SK-N-SH (cell line): ENCODE results near the gene GLTP. TPM values are rescaled to one million over a fixed set of nuclear protein-coding genes. Genes with fewer than 3 reads are reported as not detected.

Source experiments
- CTCF ChIA-PET: fragments of 300-600, 350-600 bp; formaldehyde crosslinking; extraction: SDS; loops from one replicate; lab custom pipeline; 2021; lab: Yijun Ruan, JAX
- POLR2A ChIA-PET: fragments of 350-600 bp; sonication (Branson Sonifier 250); formaldehyde crosslinking; extraction: SDS; loops from one replicate; lab custom pipeline; 2020; ENCODE audit warnings: antibody characterized with exemption, inconsistent platforms; lab: Yijun Ruan, JAX
- DNase-seq: peaks from one replicate; pipeline ENCODE4 v3.0.0; 2012
- H2AFZ ChIP-seq: fragments of 200-600 bp; sonication (generic); 2 replicates; pipeline ENCODE4 v1.8.1; 2016; ENCODE audit warnings: antibody characterized with exemption, mild to moderate bottlenecking, low read depth
- H3F3A ChIP-seq: fragments of 200-600 bp; sonication (generic); replicated peaks from 2 replicates; pipeline ENCODE3; 2016; ENCODE audit warnings: antibody characterized with exemption, mild to moderate bottlenecking; ENCODE audit not compliant: insufficient read depth
- H3K27ac ChIP-seq, 2 experiments: fragments of 200-500 bp in 1 of 2; fragments of 200-600 bp in 1 of 2; sonication (Bioruptor generic) in 1 of 2; sonication (generic), shearing (Covaris generic) in 1 of 2; 2 replicates each; pipeline versions ENCODE4 v1.5.1 to v1.6.1; 2014 to 2016; ENCODE audit warnings: low read depth in 2 of 2, inconsistent platforms in 1 of 2, low read length in 1 of 2, mild to moderate bottlenecking in 1 of 2, mixed read lengths in 1 of 2
- H3K27me3 ChIP-seq: fragments of 200-600 bp; sonication (generic), shearing (Covaris generic); 2 replicates; pipeline ENCODE4 v1.6.1; 2016; ENCODE audit warnings: mixed run types; ENCODE audit not compliant: insufficient read depth
- H3K36me3 ChIP-seq, 2 experiments: fragments of 200-500 bp in 1 of 2; fragments of 200-600 bp in 1 of 2; sonication (Bioruptor generic) in 1 of 2; sonication (generic) in 1 of 2; replicated peaks in 1 of 2; 2 replicates each; pipeline versions ENCODE3 to v1.5.1; 2014 to 2016; ENCODE audit warnings: low read length in 1 of 2, mild to moderate bottlenecking in 1 of 2; ENCODE audit not compliant: insufficient read depth in 2 of 2, control insufficient read depth in 1 of 2
- H3K4me1 ChIP-seq, 2 experiments: fragments of 200-500 bp in 1 of 2; fragments of 200-600 bp in 1 of 2; sonication (Bioruptor generic) in 1 of 2; sonication (generic), shearing (Covaris generic) in 1 of 2; 2 replicates each; pipeline versions ENCODE4 v1.5.1 to v1.6.1; 2014 to 2016; ENCODE audit warnings: low read depth in 1 of 2, low read length in 1 of 2, mixed run types in 1 of 2; ENCODE audit not compliant: insufficient read depth in 2 of 2, control insufficient read depth in 1 of 2
- H3K4me2 ChIP-seq: fragments of 200-600 bp; sonication (generic), shearing (Covaris generic); 2 replicates; pipeline ENCODE4 v1.6.1; 2017; ENCODE audit warnings: mixed run types
- H3K4me3 ChIP-seq, 2 experiments: fragments of 200-500 bp in 1 of 2; fragments of 200-600 bp in 1 of 2; sonication (Bioruptor generic) in 1 of 2; sonication (generic), shearing (Covaris generic) in 1 of 2; 2 replicates each; pipeline versions ENCODE4 v1.5.1 to v1.8.1; 2014 to 2016; ENCODE audit warnings: low read depth in 2 of 2, inconsistent platforms in 1 of 2, low read length in 1 of 2, mild to moderate bottlenecking in 1 of 2, mixed read lengths in 1 of 2, moderate library complexity in 1 of 2
- H3K79me2 ChIP-seq: fragments of 200-600 bp; sonication (generic); 2 replicates; pipeline ENCODE4 v1.8.1; 2017; ENCODE audit warnings: mild to moderate bottlenecking; ENCODE audit not compliant: insufficient read depth
- H3K9ac ChIP-seq: fragments of 200-600 bp; sonication (generic); 2 replicates; pipeline ENCODE4 v1.6.1; 2017; ENCODE audit warnings: mixed run types
- H3K9me2 ChIP-seq: fragments of 200-600 bp; sonication (generic); 2 replicates; pipeline ENCODE4 v1.6.1; 2017; ENCODE audit warnings: mixed run types
- H3K9me3 ChIP-seq: fragments of 200-600 bp; sonication (generic); 2 replicates; pipeline ENCODE4 v1.6.1; 2017; ENCODE audit warnings: mixed run types, mild to moderate bottlenecking, moderate library complexity
- H4K20me1 ChIP-seq: fragments of 200-600 bp; sonication (generic); 2 replicates; pipeline ENCODE4 v1.6.1; 2017; ENCODE audit warnings: mild to moderate bottlenecking, mixed run types; ENCODE audit not compliant: insufficient read depth
- FOXM1 ChIP-seq: IDR thresholded peaks from 2 replicates; pipeline ENCODE4 v1.4.0; 2012; ENCODE audit warnings: low read depth, mild to moderate bottlenecking
- JUND ChIP-seq: IDR thresholded peaks from 2 replicates; pipeline ENCODE4 v1.4.0; 2012
- NFIC ChIP-seq: IDR thresholded peaks from 2 replicates; pipeline ENCODE4 v1.4.0; 2012; ENCODE audit warnings: borderline replicate concordance
- NRF1 ChIP-seq: IDR thresholded peaks from 2 replicates; pipeline ENCODE4 v1.6.1; 2012; ENCODE audit warnings: low read depth, mild to moderate bottlenecking, low read length
- RFX5 ChIP-seq: IDR thresholded peaks from 2 replicates; pipeline ENCODE4 v1.6.1; 2012; ENCODE audit warnings: mild to moderate bottlenecking, improper control_type of control experiment, low read length
- RXRA ChIP-seq: IDR thresholded peaks from 2 replicates; pipeline ENCODE4 v1.4.0; 2012; ENCODE audit warnings: low read depth, mild to moderate bottlenecking, borderline replicate concordance
- SIN3A ChIP-seq: IDR thresholded peaks from 2 replicates; pipeline ENCODE4 v1.6.1; 2012; ENCODE audit warnings: low read depth, mild to moderate bottlenecking, low read length, moderate library complexity, borderline replicate concordance
- TCF12 ChIP-seq: IDR thresholded peaks from 2 replicates; pipeline ENCODE4 v1.4.0; 2012
- YY1 ChIP-seq: IDR thresholded peaks from 2 replicates; pipeline ENCODE4 v1.4.0; 2012; ENCODE audit warnings: low read depth, mild to moderate bottlenecking
- whole genome bisulfite sequencing: methylation state at CpG from one replicate; pipeline ENCODE4 v1.1.6; 2017; ENCODE audit warnings: low lambda C conversion rate; 5-methylcytosine and 5-hydroxymethylcytosine counted together
- polyA plus RNA-seq, 3 experiments: library from polyadenylated mRNA; depleted of rRNA; stranded (reverse); fragments of >200 nt; gene quantifications; 2 replicates each; pipeline ENCODE4 v1.2.3, GENCODE V29; 2012
- TF ChIP-seq, protein P1 (sequence below): fragments of 150-350 bp; IDR thresholded peaks from 2 replicates; pipeline ENCODE4 v1.6.1; 2016; ENCODE audit warnings: mild to moderate bottlenecking, low read depth, low read length
- TF ChIP-seq, protein P2 (sequence below): IDR thresholded peaks from 2 replicates; pipeline ENCODE4 v1.4.0; 2012; ENCODE audit warnings: low read depth, borderline replicate concordance
- TF ChIP-seq, protein P3 (sequence below): IDR thresholded peaks from 2 replicates; pipeline ENCODE4 v1.6.1; 2012; ENCODE audit warnings: mild to moderate bottlenecking, low read depth, low read length, moderate library complexity
- TF ChIP-seq, protein P4 (sequence below): IDR thresholded peaks from 2 replicates; pipeline ENCODE4; 2012
- TF ChIP-seq, protein P5 (sequence below): fragments of 200-600 bp; sonication (generic); IDR thresholded peaks from 2 replicates; pipeline ENCODE4 v1.6.1; 2017; ENCODE audit warnings: antibody characterized with exemption, mild to moderate bottlenecking, moderate library complexity
- TF ChIP-seq, protein P6 (sequence below): IDR thresholded peaks from 2 replicates; pipeline ENCODE4 v1.4.0; 2012; ENCODE audit warnings: low read depth, borderline replicate concordance
- TF ChIP-seq, protein P7 (sequence below): fragments of 150-350 bp; IDR thresholded peaks from 2 replicates; pipeline ENCODE4 v1.6.1; 2017; ENCODE audit warnings: antibody characterized with exemption, low read length, low read depth, borderline replicate concordance

GLTP gene
- polyA plus RNA-seq, 1 of the 3 experiments (the other 2 are of a cell fraction): 23.0 TPM

DNA sequence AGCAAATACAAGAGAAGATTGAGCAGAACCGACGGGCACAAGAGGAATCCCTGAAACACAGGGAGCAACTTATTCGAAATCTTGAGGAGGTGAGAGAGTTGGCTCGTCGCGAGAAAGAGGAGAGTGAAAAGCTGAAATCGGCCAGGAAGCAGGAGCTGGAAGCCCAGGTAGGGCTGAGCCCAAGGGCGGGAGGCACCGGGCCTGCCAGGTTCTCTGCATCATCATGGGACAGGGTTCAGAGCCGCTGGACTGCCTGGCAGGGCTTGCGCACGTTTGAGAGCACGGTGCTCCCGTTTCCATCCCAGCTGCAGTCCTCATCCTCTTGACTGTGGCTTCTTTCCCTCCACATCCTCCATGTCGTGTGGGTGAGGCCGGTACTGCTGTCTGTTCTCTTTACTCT is 34.1 kb upstream of the GLTP start:
- peaks cover 0 to 23% of the 10 kb centered on the region in 2 experiments; a peak in 1 of 4 replicates for H3K4me1 ChIP-seq
- no peak overlapping the region for H3K4me3 ChIP-seq
- H3K9me3 ChIP-seq: no peaks in the 10 kb centered on the region
- WGBS: 92% methylated on average over 14 of the region's 16 CpGs
- no peak overlapping the region for H2AFZ ChIP-seq
- no peaks in the 10 kb centered on the region for H3K79me2 ChIP-seq
- H3K27me3 ChIP-seq: no peaks in the 10 kb centered on the region
- H4K20me1 ChIP-seq: no peaks in the 10 kb centered on the region
- H3K36me3 ChIP-seq: peaks cover 26 to 51% of the 10 kb centered on the region in 2 experiments
- peaks cover 4% of the 10 kb centered on the region for H3F3A ChIP-seq
- no peak for DNase-seq
- H3K4me2 ChIP-seq: no peak overlapping the region
- ChIA-PET POLR2A (no interaction called here), CTCF (interaction anchor here (0.9 kb wide), 1 partner anchor 973 kb away, joined by 3 read pairs; no protein-coding TSS in a partner anchor)
- no peak overlapping the region for H3K27ac ChIP-seq
- no peak overlapping the region for H3K9ac ChIP-seq
- TF ChIP-seq TCF12 (no peak), NFIC (no peak), YY1 (no peak), FOXM1 (no peak), RFX5 (no peak), NRF1 (no peak), JUND (no peak), SIN3A (no peak), RXRA (no peak)
- TF ChIP-seq, protein P1, sequence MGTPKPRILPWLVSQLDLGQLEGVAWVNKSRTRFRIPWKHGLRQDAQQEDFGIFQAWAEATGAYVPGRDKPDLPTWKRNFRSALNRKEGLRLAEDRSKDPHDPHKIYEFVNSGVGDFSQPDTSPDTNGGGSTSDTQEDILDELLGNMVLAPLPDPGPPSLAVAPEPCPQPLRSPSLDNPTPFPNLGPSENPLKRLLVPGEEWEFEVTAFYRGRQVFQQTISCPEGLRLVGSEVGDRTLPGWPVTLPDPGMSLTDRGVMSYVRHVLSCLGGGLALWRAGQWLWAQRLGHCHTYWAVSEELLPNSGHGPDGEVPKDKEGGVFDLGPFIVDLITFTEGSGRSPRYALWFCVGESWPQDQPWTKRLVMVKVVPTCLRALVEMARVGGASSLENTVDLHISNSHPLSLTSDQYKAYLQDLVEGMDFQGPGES: no peak
- TF ChIP-seq, protein P2, sequence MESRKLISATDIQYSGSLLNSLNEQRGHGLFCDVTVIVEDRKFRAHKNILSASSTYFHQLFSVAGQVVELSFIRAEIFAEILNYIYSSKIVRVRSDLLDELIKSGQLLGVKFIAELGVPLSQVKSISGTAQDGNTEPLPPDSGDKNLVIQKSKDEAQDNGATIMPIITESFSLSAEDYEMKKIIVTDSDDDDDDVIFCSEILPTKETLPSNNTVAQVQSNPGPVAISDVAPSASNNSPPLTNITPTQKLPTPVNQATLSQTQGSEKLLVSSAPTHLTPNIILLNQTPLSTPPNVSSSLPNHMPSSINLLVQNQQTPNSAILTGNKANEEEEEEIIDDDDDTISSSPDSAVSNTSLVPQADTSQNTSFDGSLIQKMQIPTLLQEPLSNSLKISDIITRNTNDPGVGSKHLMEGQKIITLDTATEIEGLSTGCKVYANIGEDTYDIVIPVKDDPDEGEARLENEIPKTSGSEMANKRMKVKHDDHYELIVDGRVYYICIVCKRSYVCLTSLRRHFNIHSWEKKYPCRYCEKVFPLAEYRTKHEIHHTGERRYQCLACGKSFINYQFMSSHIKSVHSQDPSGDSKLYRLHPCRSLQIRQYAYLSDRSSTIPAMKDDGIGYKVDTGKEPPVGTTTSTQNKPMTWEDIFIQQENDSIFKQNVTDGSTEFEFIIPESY: no peak
- TF ChIP-seq, protein P3, sequence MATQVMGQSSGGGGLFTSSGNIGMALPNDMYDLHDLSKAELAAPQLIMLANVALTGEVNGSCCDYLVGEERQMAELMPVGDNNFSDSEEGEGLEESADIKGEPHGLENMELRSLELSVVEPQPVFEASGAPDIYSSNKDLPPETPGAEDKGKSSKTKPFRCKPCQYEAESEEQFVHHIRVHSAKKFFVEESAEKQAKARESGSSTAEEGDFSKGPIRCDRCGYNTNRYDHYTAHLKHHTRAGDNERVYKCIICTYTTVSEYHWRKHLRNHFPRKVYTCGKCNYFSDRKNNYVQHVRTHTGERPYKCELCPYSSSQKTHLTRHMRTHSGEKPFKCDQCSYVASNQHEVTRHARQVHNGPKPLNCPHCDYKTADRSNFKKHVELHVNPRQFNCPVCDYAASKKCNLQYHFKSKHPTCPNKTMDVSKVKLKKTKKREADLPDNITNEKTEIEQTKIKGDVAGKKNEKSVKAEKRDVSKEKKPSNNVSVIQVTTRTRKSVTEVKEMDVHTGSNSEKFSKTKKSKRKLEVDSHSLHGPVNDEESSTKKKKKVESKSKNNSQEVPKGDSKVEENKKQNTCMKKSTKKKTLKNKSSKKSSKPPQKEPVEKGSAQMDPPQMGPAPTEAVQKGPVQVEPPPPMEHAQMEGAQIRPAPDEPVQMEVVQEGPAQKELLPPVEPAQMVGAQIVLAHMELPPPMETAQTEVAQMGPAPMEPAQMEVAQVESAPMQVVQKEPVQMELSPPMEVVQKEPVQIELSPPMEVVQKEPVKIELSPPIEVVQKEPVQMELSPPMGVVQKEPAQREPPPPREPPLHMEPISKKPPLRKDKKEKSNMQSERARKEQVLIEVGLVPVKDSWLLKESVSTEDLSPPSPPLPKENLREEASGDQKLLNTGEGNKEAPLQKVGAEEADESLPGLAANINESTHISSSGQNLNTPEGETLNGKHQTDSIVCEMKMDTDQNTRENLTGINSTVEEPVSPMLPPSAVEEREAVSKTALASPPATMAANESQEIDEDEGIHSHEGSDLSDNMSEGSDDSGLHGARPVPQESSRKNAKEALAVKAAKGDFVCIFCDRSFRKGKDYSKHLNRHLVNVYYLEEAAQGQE: no peak
- TF ChIP-seq, protein P4, sequence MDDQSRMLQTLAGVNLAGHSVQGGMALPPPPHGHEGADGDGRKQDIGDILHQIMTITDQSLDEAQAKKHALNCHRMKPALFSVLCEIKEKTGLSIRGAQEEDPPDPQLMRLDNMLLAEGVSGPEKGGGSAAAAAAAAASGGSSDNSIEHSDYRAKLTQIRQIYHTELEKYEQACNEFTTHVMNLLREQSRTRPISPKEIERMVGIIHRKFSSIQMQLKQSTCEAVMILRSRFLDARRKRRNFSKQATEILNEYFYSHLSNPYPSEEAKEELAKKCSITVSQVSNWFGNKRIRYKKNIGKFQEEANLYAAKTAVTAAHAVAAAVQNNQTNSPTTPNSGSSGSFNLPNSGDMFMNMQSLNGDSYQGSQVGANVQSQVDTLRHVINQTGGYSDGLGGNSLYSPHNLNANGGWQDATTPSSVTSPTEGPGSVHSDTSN: no peak
- TF ChIP-seq, protein P5, sequence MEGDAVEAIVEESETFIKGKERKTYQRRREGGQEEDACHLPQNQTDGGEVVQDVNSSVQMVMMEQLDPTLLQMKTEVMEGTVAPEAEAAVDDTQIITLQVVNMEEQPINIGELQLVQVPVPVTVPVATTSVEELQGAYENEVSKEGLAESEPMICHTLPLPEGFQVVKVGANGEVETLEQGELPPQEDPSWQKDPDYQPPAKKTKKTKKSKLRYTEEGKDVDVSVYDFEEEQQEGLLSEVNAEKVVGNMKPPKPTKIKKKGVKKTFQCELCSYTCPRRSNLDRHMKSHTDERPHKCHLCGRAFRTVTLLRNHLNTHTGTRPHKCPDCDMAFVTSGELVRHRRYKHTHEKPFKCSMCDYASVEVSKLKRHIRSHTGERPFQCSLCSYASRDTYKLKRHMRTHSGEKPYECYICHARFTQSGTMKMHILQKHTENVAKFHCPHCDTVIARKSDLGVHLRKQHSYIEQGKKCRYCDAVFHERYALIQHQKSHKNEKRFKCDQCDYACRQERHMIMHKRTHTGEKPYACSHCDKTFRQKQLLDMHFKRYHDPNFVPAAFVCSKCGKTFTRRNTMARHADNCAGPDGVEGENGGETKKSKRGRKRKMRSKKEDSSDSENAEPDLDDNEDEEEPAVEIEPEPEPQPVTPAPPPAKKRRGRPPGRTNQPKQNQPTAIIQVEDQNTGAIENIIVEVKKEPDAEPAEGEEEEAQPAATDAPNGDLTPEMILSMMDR: no peak
- TF ChIP-seq, protein P6, sequence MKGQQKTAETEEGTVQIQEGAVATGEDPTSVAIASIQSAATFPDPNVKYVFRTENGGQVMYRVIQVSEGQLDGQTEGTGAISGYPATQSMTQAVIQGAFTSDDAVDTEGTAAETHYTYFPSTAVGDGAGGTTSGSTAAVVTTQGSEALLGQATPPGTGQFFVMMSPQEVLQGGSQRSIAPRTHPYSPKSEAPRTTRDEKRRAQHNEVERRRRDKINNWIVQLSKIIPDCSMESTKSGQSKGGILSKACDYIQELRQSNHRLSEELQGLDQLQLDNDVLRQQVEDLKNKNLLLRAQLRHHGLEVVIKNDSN: no peak
- TF ChIP-seq, protein P7, sequence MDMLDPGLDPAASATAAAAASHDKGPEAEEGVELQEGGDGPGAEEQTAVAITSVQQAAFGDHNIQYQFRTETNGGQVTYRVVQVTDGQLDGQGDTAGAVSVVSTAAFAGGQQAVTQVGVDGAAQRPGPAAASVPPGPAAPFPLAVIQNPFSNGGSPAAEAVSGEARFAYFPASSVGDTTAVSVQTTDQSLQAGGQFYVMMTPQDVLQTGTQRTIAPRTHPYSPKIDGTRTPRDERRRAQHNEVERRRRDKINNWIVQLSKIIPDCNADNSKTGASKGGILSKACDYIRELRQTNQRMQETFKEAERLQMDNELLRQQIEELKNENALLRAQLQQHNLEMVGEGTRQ: no peak
- TF ChIP-seq, all 33 proteins: peak for 0
- H3K9me2 ChIP-seq: no peaks in the 10 kb centered on the region
